Ramos (cell line): ENCODE data around the gene GLS.
"Not testable (repeated sequence)": the region's sequence is repeated elsewhere in the genome, so short reads cannot be mapped to it uniquely, and the experiment has no call there.

ENCODE experiments used
- in situ Hi-C: fragments of 300-500 bp; cut with MboI; formaldehyde crosslinking; loops from one replicate; pipeline ENCODE4 v1.14.3; 2022; ENCODE audit warnings: low sequenced_read_pairs; ENCODE audit not compliant: unreplicated experiment

The GLS gene

DNA sequence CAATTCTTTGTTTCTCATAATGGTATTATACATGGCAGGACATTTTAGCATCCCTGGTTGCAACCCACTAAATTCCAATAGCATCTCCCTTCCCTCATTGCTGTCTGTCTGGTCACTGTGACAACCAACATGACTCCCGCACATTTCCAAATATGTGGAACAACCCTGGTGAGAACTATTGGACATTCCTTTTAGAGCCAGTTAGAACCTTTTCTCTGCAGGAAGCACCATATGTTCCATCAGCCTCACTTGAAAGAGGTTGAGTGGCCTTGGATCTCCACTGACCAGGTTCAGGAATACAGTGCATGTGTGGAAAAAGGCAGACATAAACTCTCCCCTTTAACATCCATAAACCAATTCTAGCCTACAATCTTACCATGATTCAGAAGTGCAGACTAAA lies 25.9 kb upstream of the GLS start:
- in situ Hi-C loops = loop anchor here (10.0 kb wide), 1 partner anchor 170 kb away; no protein-coding TSS in a partner anchor

DNA sequence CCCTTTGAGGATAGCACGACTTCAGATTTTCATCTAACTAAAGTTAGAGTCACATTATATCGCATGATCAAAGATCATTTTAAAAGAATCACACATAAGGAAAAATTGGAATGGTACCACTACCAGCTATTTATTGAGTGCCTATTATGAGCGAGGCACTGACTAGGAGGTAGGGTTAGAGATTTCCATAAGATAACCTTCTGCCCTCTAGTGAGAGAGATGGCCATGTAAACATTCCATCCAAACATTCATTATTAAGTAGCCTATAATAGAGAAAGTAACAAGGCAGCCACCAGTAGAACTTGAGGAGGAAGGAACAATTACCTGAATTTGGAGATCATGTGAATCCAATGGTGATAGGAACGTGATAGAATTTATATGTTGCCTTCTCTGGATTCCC lies 25.4 kb upstream of the GLS start:
- in situ Hi-C loops = loop anchor here (10.0 kb wide), 1 partner anchor 170 kb away; no protein-coding TSS in a partner anchor

DNA sequence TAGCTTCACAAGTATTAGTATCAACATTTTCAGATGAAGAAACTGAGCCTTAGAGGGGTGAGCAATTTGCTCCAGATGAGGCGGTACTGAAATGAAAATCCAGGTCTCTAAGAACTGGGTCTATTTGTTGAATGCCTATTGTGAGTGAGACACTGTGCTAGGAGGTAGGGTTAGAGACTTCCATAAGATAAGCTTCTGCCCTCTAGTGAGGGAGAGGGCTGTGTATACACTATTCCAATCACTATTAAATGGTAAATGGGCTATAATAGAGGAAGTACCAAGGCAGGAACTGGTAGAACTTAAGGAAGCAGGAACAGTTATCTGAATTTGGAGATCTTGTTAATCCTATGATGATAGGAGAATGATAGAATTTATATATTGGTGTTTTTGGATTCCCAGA lies 23.6 kb upstream of the GLS start:
- in situ Hi-C loops = loop anchor here (10.0 kb wide), 1 partner anchor 168 kb away; no protein-coding TSS in a partner anchor

DNA sequence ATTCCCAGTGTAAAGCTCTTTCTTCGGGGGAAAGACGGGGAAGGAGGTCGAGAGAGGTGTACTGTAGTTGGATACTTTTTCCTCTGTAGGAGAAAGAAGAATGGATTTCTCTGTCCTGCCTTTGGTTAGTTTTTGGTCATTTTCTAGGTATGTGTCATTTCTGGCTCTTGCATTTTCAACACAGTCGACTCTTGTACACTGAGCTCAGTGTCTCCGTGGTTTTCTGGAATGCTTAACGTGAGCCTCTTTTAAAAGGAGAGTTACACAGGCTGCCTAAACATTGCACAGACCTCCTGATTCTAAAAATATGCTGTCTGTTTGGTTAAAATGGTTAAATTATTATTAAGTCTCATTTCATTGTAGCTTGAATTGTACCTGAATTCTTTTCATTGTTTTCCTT lies 21.8 kb upstream of the GLS start:
- in situ Hi-C loops = loop anchor here (10.0 kb wide), 1 partner anchor 166 kb away; no protein-coding TSS in a partner anchor

DNA sequence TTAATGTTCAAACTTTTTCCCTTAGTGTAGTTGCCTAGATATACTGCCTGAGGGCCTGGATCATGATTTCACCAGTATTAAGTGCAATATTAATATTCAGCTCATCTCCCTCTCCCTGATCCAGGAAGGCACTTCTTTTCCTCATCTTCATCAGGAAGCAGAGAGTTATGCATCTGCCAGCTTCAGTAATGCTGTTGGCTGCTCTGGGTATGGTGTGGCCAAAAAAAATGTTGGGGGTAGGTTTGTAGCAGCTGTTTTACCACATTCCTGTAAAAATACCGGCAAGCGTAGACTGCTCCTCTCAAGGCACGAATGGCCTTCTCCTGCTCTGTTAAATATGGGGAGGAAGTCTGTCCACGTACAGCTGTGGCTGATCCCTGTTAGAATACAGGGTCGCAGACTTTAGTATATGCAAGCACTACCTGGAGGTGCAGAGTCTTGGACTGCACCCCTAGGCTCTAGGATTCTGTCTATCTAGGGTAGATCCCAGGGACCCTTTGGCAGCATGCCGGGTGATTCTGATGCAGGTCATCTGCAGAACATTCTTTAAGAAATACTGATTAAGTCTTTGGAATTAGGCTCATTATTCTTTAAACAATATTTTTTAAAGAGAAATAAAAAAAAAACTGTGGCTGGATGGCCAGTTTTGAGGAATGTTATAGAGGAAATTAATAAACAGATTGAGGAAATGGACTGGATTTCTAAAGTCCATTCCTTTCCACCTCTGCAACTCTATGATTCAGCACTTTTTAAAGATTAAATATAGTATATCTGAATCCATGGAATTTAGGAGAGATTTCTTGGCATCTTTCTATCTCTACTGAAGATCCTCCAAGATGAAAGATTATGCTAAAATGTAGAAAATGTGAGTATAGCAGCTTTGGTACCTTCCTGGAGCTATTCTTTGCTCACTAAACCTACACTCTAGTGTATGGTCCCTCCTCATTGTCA lies 21.0 kb upstream of the GLS start:
- in situ Hi-C loops = loop anchor here (10.0 kb wide), 1 partner anchor 165 kb away; no protein-coding TSS in a partner anchor

DNA sequence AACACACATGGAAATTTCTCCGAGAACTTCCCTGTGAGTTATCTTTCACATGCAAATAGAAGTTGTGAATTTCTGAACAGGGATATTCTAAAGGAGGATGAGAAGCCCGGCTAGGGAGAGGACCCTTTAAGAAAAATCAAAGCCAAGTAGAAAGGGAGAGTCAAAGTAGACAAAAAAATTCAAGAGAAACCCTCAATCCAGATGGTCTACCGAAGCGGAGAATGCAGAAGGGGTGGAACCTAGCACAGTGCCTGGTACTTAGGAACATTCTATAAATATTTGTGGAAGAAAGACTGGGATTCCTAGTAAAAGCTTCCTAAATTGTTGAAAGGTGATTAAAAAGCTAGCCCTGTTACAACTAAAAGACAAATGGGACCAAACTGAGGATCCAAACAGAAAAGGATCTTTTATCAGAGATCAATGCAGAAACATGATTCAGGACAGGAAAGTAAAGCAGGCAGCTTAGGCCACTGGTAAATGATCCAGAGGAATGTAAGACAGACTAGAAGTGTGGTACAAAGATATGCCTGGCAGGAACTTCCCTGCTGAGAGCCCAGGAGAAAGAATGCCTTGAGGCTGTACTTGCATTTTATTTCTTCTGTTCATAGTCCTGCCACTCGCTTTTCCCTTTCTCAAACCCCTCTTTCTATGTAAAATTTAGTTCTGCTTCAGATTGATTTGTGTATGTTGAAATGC lies 19.5 kb upstream of the GLS start:
- in situ Hi-C loops = no loop called here

DNA sequence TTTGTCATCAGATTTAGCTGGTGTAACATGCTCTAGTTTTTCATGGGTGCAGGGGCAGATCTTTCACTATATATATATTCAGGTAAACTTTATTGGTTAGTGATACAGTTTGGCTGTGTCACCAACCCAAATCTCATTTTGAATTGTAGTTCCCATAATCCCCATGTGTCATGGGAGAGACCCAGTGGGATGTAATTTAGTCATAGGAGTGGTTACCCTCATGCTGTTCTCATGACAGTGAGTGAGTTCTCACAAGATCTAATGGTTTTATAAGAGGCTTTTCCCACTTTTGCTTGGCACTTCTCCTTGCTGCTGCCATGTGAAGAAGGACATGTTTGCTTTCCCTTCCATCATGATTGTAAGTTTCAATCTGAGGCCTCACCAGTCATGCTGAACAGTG lies 18.5 kb upstream of the GLS start:
- in situ Hi-C loops = not testable (repeated sequence)

DNA sequence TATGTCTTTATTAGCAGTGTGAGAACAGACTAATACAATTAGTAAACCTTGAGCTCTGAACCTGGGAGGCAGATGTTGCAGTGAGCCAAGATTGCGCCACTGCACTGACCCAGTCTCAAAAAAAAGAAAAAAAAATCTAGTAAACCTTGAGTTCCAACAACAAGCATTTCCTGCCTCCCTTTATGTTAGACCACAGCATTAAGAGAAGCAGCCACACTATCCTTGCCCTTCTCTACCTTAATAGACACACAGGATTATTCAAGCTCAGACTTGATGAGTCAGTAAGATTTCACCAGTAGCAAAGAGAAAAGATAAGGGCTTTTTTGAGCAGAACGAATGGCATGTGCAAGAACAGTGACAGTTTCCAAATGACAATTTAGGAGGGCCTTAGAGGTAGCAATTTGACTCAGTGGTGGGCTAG lies 18.0 kb upstream of the GLS start:
- in situ Hi-C loops = no loop called here

DNA sequence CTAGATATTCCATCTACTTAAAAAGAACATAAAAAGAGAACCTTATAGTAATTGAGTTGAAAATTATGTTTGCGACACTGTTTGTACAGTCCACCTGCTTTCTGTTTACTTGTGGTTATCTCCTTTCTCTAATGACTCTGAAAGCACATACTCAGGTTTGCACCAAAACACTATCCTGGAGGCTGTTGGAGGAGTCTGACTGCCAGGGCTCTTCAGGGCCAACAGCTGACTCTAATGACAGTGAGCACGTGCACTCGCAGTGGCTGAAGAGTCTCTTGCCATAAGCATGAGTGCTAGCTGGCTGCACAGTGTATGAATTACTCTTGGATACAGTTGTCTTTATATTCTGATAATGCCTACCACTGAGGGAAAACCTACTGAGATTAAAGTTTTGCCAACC lies 16.7 kb upstream of the GLS start:
- in situ Hi-C loops = no loop called here

DNA sequence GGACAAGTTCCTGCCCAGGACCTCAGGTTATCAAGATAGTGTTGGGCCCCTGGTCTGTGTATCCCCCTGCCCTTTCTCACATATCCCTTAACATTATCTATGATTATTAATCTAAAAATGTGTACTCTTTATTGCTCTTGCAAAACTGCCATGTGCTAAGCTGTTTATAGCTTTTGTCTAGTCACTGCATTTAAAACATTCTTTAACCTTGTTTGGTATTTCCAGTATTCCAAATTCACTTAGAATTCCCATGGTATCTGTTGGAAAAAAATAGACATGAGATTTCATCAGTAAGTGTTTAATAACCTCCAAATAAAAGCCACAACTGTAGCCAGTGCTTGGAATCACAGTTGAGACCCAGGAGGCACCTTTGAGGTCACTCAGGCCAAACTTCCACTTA lies 16.2 kb upstream of the GLS start:
- in situ Hi-C loops = no loop called here

DNA sequence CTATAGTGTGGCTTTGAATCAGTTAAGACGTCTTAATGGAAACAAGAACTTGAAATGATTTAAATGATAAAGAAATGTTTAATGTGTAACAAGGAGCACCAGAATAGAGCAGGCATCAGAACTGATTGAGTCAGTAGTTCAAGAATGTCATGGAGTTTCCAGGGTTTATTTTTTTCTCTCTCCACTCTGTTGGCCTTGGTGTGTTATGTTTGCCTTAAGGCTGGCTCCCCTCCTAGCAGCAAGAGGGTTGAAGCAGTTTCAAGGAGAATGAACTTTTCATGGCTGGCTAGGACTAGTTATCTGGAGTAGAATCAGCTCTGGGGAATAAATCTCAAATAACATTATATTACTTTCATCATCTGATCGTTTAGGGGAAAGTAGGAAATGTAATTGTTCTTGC lies 13.4 kb upstream of the GLS start:
- in situ Hi-C loops = no loop called here

DNA sequence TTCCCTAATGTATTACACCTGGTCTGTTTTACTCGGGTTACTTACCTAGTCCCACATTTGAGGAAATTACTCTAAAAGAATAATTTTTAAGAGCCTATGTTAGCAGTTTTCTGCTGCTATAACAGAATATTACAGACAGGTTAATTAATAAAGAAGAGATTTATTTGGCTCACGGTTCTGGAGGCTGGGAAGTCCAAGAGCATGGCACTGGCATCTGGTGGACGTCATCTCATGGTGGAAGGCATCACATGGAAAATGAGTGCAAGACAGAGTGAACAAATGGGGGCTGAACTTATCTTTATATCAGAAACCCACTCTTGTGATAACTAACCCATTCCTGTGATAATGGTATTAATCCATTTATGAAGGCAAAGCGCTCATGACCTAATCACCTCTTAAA lies 12.8 kb upstream of the GLS start:
- in situ Hi-C loops = no loop called here

DNA sequence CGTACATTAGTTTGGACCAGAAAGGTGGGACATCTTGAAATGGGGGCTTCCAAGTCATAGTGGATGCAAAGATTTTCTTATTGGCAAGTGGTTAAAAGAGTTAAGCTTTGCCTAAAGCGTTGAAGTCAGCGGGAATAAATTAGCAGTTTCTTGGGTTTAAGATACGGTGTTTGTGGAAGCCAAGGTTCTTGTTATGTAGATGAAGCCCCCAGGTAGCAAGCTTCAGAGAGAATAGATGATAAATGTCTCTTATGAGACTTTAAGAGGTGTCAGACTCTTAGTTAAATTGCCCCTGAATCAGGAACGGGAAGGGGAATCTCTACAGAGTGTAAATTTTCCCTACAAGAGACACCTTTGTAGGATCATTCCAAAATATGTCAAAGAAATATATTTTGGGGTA lies 10.9 kb upstream of the GLS start:
- in situ Hi-C loops = no loop called here

DNA sequence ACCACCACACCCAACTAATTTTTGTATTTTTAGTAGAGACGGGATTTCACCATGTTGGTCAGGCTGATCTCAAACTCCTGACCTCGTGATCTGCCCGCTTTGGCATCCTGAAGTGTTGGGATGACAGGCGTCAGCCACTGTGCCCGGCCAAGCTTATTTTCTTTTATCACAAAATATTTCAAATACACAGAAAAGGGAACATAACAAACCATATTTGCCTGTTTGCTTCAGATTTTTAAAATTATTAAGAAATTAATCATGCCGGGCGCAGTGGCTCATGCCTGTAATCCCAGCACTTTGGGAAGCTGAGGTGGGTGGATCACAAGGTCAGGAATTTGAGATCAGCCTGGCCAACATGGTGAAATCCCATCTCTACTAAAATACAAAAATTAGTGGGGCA lies 7.2 kb upstream of the GLS start:
- in situ Hi-C loops = not testable (repeated sequence)

DNA sequence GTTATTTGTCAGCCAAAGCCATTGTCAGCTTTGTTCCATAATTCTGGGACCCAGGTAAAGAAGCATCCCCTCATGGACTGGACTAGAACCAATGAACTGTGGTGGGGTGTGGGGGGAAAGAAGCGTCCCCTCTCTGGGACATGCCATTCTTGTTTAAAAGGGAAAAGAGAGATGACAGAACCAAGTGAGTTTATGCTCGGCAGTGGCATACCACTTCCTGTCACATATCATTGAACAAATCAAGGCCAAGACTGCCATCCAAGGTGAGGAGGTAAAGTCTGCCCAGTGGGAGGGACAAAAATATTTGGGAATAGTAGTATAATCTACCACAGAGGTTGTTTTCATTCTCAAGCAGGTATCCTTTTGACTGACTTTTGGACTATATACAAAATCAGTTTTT lies 4.7 kb upstream of the GLS start:
- in situ Hi-C loops = no loop called here

DNA sequence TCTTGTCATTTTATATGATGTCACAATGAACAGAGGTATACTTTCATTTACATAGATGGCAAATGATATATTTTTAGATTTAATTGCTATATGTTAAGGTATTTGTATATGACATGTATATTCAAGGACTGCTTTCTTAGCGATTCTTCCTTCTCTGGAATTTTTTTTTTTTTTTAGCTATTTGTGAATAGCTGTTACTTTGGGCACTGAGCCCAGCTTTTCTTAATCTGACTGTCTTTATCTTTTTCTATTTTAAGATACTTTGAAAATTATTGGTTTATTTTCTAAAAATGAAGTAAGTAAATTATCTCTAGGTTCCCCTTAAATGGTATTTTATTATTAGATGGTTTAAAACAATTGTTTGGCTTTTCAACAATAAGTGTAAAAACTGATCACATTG lies 4.0 kb upstream of the GLS start:
- in situ Hi-C loops = no loop called here

DNA sequence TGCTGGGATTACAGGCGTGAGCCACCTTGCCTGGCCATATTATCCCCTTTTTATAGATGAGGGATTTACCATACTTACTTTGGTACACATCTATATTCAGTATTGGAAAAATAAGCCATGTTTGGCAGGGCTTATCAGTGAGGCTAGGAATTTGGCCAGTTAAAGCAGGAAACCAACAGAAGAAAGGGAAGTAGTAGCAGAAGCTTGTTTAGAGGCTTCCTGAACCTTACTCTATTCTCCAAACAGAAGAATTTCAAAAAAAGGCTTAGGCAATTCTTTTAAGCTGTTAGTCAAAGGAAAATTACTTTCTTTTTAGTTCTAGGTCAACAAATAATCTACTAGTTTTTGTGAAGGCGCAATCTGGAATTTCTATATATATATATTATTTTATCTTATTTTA lies 3.2 kb upstream of the GLS start:
- in situ Hi-C loops = no loop called here

DNA sequence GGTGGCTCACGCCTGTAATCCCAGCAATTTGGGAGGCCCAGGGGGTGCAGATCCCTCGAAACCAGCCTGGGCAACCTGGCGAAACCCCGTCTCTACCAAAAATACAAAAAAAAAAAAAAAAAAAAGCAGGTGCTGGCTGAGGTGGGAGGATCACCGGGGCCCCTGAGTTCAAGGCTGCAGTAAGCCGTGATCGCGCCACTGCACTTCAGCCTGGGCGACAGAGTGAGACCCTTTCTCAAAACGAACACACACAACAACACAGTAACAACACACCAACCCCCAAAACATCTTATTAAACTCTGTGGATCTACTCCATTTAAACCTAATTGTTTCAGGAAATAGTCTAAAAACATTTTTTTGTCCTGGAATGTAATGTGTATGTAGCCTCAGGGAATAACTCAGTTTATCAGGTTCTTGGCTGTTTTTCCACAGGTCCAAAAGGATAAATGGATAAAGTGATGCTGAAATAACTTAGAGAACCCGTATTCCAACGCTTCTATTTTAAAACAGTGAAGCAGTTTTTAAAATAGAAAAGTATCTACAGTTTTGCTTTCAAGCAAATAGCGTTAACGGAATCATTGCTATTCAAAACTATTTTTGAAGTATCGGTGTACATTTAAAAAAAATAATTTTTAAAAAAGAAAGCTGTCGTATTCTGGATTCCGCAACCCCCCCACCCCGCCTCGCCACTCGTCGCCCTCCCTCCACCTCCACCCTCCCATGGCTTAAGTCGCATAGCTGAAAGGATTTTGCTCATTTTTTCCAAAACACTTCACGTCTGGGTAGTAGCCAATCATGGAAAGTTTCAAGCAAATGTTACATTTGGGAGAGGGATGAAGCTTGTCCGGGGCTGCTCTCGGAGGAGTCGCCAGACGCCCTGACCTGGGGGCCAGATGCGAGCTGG lies 895 bp upstream of the GLS start:
- in situ Hi-C loops = no loop called here

DNA sequence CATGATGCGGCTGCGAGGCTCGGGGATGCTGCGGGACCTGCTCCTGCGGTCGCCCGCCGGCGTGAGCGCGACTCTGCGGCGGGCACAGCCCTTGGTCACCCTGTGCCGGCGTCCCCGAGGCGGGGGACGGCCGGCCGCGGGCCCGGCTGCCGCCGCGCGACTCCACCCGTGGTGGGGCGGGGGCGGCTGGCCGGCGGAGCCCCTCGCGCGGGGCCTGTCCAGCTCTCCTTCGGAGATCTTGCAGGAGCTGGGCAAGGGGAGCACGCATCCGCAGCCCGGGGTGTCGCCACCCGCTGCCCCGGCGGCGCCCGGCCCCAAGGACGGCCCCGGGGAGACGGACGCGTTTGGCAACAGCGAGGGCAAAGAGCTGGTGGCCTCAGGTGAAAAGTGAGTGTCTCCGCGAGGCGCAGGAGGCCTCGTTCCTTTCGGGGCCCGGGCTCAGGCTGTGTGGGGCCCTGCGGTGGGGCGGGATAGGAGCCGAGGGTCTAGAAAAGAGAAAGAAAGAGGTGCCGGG lies 520 bp downstream of the GLS start:
- in situ Hi-C loops = no loop called here
